Upper lobe of right lung (tissue), 1 donor: ENCODE measurements around the gene DUS2. TPM values are rescaled to one million over a fixed set of nuclear protein-coding genes. Genes with fewer than 3 reads are reported as not detected.

ENCODE experiments used
- ATAC-seq: fragments of 200-7000 bp; cut with Tn5 transposase; one replicate; pipeline ENCODE4 v1.9.1; 2020; ENCODE audit warnings: mild to moderate bottlenecking, moderate library complexity
- DNase-seq: peaks from one replicate; pipeline ENCODE4 v3.0.0-alpha.2; 2020
- H3K27ac ChIP-seq: fragments of 200-600 bp; one replicate; pipeline ENCODE4 v1.8.0; 2022
- H3K27me3 ChIP-seq: fragments of 200-600 bp; one replicate; pipeline ENCODE4 v1.8.0; 2022; ENCODE audit warnings: mild to moderate bottlenecking
- H3K36me3 ChIP-seq: fragments of 200-600 bp; one replicate; pipeline ENCODE4 v1.8.0; 2022
- H3K4me1 ChIP-seq: fragments of 200-600 bp; one replicate; pipeline ENCODE4 v1.8.0; 2022
- H3K4me3 ChIP-seq: fragments of 200-600 bp; one replicate; pipeline ENCODE4 v1.8.0; 2022; ENCODE audit warnings: mild to moderate bottlenecking
- H3K9me3 ChIP-seq: fragments of 200-600 bp; one replicate; pipeline ENCODE4 v1.8.0; 2022
- CTCF ChIP-seq: fragments of 200-600 bp; IDR thresholded peaks from one replicate; pipeline ENCODE4 v1.8.0; 2022; ENCODE audit warnings: antibody characterized with exemption
- intact Hi-C: fragments of 100-400 bp; cut with DNase I; formaldehyde crosslinking; loops from one replicate; pipeline ENCODE4 v1.11.0; 2022
- total RNA-seq: library from RNA; stranded (reverse); fragmentation: NEBNext Ultra II Directional; extraction: Animal tissue kit (Norgen Biotek cat#: 25700); gene quantifications from one replicate; pipeline ENCODE4 v1.2.1, GENCODE V29; 2021
- donor health status: DM: no; HTN: yes; CAD: no; lungs with severe emphysema.

DUS2 gene
- total RNA-seq, 1 donor from 2014 or later, result 11.2 TPM

GRCh38 chr16:68046106-68046505, 23.0 kb downstream of the DUS2 start:
- ATAC-seq (no peak), DNase-seq (no peak)
- Histone ChIP-seq H3K4me1 (peaks cover 6% of the 10 kb centered on the region), H3K27ac (no peak overlapping the region), H3K9me3 (no peaks in the 10 kb centered on the region), H3K27me3 (no peaks in the 10 kb centered on the region), H3K36me3 (peaks cover 17% of the 10 kb centered on the region), H3K4me3 (no peak overlapping the region)
- TF ChIP-seq CTCF, result no peak
- intact Hi-C loops, result loop anchor here (10.0 kb wide), 1 partner anchor 161 kb away; the partner anchor contains the start of gene NRN1L

GRCh38 chr16:68047987-68048386, 24.9 kb downstream of the DUS2 start:
- no peak for DNase-seq
- no peak for TF ChIP-seq CTCF
- H3K4me3 ChIP-seq, result no peak overlapping the region
- peaks cover 19% of the 10 kb centered on the region for H3K36me3 ChIP-seq
- ATAC-seq, result no peak
- H3K27ac ChIP-seq, result no peak overlapping the region
- no peaks in the 10 kb centered on the region for H3K4me1 ChIP-seq
- intact Hi-C loops, result loop anchor here (10.0 kb wide), 1 partner anchor 163 kb away; the partner anchor contains the start of gene NRN1L
- no peaks in the 10 kb centered on the region for H3K9me3 ChIP-seq
- no peaks in the 10 kb centered on the region for H3K27me3 ChIP-seq

GRCh38 chr16:68049449-68049848, 26.4 kb downstream of the DUS2 start:
- TF ChIP-seq CTCF, result no peak
- Histone ChIP-seq H3K36me3 (peaks cover 33% of the 10 kb centered on the region), H3K4me3 (no peak overlapping the region), H3K27ac (no peak overlapping the region), H3K27me3 (no peaks in the 10 kb centered on the region), H3K4me1 (no peaks in the 10 kb centered on the region), H3K9me3 (no peaks in the 10 kb centered on the region)
- DNase-seq (no peak), ATAC-seq (peak; percentile 67)
- intact Hi-C loops, result loop anchor here (10.0 kb wide), 1 partner anchor 165 kb away; the partner anchor contains the start of gene NRN1L

- intact Hi-C loops, result no loop called here
- no peak for ATAC-seq
- peaks cover 42% of the 10 kb centered on the region for H3K36me3 ChIP-seq
- no peaks in the 10 kb centered on the region for H3K9me3 ChIP-seq
- H3K4me1 ChIP-seq, result no peaks in the 10 kb centered on the region
- no peak overlapping the region for H3K27ac ChIP-seq
- no peak for TF ChIP-seq CTCF
- DNase-seq, result no peak
- no peaks in the 10 kb centered on the region for H3K27me3 ChIP-seq
- H3K4me3 ChIP-seq, result no peak overlapping the region
Measured at GRCh38 chr16:68055395-68055794, 32.3 kb downstream of the DUS2 start.

- Histone ChIP-seq H3K36me3 (peaks cover 29% of the 10 kb centered on the region), H3K27ac (no peak overlapping the region), H3K4me3 (no peak overlapping the region), H3K27me3 (no peaks in the 10 kb centered on the region), H3K4me1 (peaks cover 18% of the 10 kb centered on the region), H3K9me3 (no peaks in the 10 kb centered on the region)
- intact Hi-C loops, result no loop called here
- no peak for TF ChIP-seq CTCF
- DNase-seq, result no peak
- no peak for ATAC-seq
Measured at GRCh38 chr16:68059804-68060203, 36.7 kb downstream of the DUS2 start.

GRCh38 chr16:68061396-68061795, 38.3 kb downstream of the DUS2 start:
- ATAC-seq (no peak), DNase-seq (no peak)
- peaks cover 25% of the 10 kb centered on the region for H3K36me3 ChIP-seq
- H3K4me1 ChIP-seq, result peaks cover 27% of the 10 kb centered on the region
- H3K4me3 ChIP-seq, result no peak overlapping the region
- no peaks in the 10 kb centered on the region for H3K27me3 ChIP-seq
- intact Hi-C loops, result no loop called here
- peak overlapping the region; percentile 63 for H3K27ac ChIP-seq
- H3K9me3 ChIP-seq, result no peaks in the 10 kb centered on the region
- no peak for TF ChIP-seq CTCF
